Prostate gland (tissue), 2 donors: ENCODE results near the gene PKNOX1. TPM values are rescaled to one million over a fixed set of nuclear protein-coding genes. Genes with fewer than 3 reads are reported as not detected.

ENCODE experiments used
- DNase-seq: peaks from one replicate; pipeline ENCODE4 v3.0.0-alpha.2; 2019; ENCODE audit warnings: low spot score
- H3K27ac ChIP-seq, 2 donors: fragments of 200-600 bp; sonication (generic); 2 replicates each; pipeline ENCODE4 v1.5.1; 2017 to 2019
- H3K27me3 ChIP-seq: fragments of 200-600 bp; sonication (generic); replicated peaks from 2 replicates; pipeline ENCODE4 v1.5.1; 2019; ENCODE audit not compliant: insufficient read depth
- H3K36me3 ChIP-seq, 2 donors: fragments of 200-600 bp; sonication (generic); 1 replicate in 1 of 2; 2 replicates in 1 of 2; pipeline versions ENCODE4 v1.5.1 to v1.8.1; 2017 to 2019
- H3K4me1 ChIP-seq: fragments of 200-600 bp; sonication (generic); replicated peaks from 2 replicates; pipeline ENCODE4 v1.5.1; 2019
- H3K4me3 ChIP-seq, 2 donors: fragments of 200-600 bp; sonication (generic); 2 replicates each; pipeline ENCODE4 v1.5.1; 2017 to 2019
- H3K9me3 ChIP-seq: fragments of 200-600 bp; sonication (generic); 2 replicates; pipeline ENCODE4 v1.5.1; 2017
- CTCF ChIP-seq, 4 experiments: fragments of 200-600 bp in 2 of 4; fragments of 450-650 bp in 2 of 4; sonication (generic) in 2 of 4; IDR thresholded peaks; 1 replicate in 3 of 4; 2 replicates in 1 of 4; pipeline ENCODE4 v1.5.1; 2016 to 2019; ENCODE audit warnings: antibody characterized with exemption in 4 of 4, mild to moderate bottlenecking in 2 of 4, moderate library complexity in 2 of 4
- POLR2A ChIP-seq: fragments of 450-650 bp; IDR thresholded peaks from one replicate; pipeline ENCODE4 v1.6.1; 2016; ENCODE audit warnings: antibody characterized with exemption, mild to moderate bottlenecking
- POLR2AphosphoS5 ChIP-seq: sonication (generic); formaldehyde crosslinking; IDR thresholded peaks from one replicate; pipeline ENCODE4 v1.6.1; 2017; ENCODE audit warnings: antibody characterized with exemption
- WGBS: methylation state at CpG from one replicate; pipeline ENCODE4 v1.1.5; 2018; 5-methylcytosine and 5-hydroxymethylcytosine counted together
- intact Hi-C: fragments of 100-400 bp; cut with DNase I; formaldehyde crosslinking; loops from one replicate; pipeline ENCODE4 v1.14.2; 2022
- total RNA-seq, 2 donors: library from RNA; depleted of rRNA; stranded (reverse); fragments of >200 nt; gene quantifications; one replicate each; pipeline ENCODE4 v1.1.0, GENCODE V29; 2016

The PKNOX1 gene
- total RNA-seq, 2 donors from 2014 or later, result 38.0 to 42.4 TPM

DNA sequence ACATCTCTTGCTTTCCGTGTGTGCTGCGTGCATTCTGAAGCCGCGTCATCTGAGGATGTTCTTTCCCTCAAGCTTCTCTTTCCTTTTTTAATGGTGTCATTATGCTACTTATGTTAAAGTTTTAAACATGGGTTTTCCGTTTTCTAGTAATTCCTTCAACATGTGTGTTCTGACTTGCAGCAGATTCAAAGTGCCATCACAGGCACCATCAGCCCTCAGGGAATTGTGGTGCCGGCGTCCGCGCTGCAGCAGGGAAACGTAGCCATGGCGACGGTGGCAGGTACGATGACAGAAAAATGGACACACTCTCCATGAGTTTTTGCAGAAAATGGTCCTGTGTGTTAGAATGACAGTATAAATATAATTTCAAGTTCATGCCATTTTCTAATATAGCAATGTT is 42.4 kb downstream of the PKNOX1 start:
- WGBS, result 93% methylated on average over 13 of the region's 13 CpGs
- H3K36me3 ChIP-seq, result no peaks in the 10 kb centered on the region
- TF ChIP-seq POLR2AphosphoS5 (no peak), POLR2A (no peak), CTCF (IDR thresholded peaks at IDR 0.05) (no peak)
- H3K4me1 ChIP-seq, result no peaks in the 10 kb centered on the region
- no peak overlapping the region for H3K27ac ChIP-seq
- H3K4me3 ChIP-seq, result no peak overlapping the region
- no peaks in the 10 kb centered on the region for H3K27me3 ChIP-seq
- intact Hi-C loops, result no loop called here
- no peaks in the 10 kb centered on the region for H3K9me3 ChIP-seq
- DNase-seq, result no peak

DNA sequence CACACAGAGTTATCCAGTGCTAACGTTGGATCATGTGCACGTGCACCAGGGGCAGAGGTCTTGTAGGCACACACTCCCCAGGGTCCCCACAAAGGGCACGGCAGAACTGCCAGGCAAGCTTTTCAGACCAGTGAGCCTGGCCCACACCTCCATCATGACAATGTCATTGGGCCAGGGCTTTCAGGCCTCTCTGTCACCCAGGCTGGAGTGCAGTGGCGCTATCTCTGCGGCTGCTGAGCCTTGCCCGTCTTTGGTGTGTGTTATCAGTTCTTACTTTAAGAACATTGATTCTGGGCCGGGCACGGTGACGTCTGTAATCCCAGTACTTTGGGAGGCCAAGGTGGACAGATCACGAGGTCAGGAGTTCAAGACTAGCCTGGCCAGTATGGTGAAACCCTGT is 44.2 kb downstream of the PKNOX1 start:
- no peaks in the 10 kb centered on the region for H3K36me3 ChIP-seq
- H3K9me3 ChIP-seq, result no peaks in the 10 kb centered on the region
- no peak for DNase-seq
- H3K27me3 ChIP-seq, result no peaks in the 10 kb centered on the region
- intact Hi-C loops, result no loop called here
- TF ChIP-seq POLR2A (no peak), CTCF (IDR thresholded peaks at IDR 0.05) (no peak), POLR2AphosphoS5 (no peak)
- no peaks in the 10 kb centered on the region for H3K4me1 ChIP-seq
- no peak overlapping the region for H3K4me3 ChIP-seq
- 89% methylated on average over 10 of the region's 10 CpGs for WGBS
- H3K27ac ChIP-seq, result no peak overlapping the region

- WGBS, result 89% methylated on average over 13 of the region's 13 CpGs
- intact Hi-C loops, result no loop called here
- DNase-seq, result no peak
Observed at GRCh38 chr21:43020177-43020576, 45.8 kb downstream of the PKNOX1 start.

DNA sequence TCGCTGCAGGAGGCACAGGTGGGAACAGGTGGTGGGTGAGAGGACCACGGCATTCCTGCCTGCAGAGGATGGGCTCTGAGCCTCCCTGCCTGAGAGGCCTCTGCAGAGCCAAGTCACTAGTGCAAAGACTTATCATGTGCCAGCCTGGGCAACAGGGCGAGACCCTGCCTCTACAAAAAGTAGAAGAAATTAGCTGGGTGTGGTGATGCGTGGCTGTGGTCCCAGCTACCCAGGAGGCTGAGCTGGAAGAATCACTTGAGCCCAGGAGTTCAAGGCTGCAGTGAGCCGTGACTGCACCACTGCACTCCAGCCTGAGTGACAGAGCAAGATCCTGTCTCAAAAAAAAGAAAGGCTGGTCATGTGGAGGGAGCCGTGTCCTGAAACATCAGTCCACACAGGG is 46.4 kb downstream of the PKNOX1 start:
- intact Hi-C loops, result no loop called here
- WGBS, result 88% methylated on average over 6 of the region's 6 CpGs
- DNase-seq, result no peak
- no peaks in the 10 kb centered on the region for H3K36me3 ChIP-seq
- H3K9me3 ChIP-seq, result no peaks in the 10 kb centered on the region
- H3K4me1 ChIP-seq, result no peaks in the 10 kb centered on the region
- TF ChIP-seq POLR2A, result no peak
- no peak for TF ChIP-seq CTCF (IDR thresholded peaks at IDR 0.05)
- TF ChIP-seq POLR2AphosphoS5, result no peak
- H3K27ac ChIP-seq, result no peak overlapping the region
- no peaks in the 10 kb centered on the region for H3K27me3 ChIP-seq
- no peak overlapping the region for H3K4me3 ChIP-seq

More at GRCh38 chr21:43020177-43020576, 45.8 kb downstream of the PKNOX1 start:
- Histone ChIP-seq H3K36me3 (no peaks in the 10 kb centered on the region), H3K27ac (no peak overlapping the region), H3K4me3 (no peak overlapping the region), H3K27me3 (no peaks in the 10 kb centered on the region), H3K9me3 (no peaks in the 10 kb centered on the region), H3K4me1 (no peaks in the 10 kb centered on the region)
- TF ChIP-seq POLR2A (no peak), CTCF (IDR thresholded peaks at IDR 0.05) (no peak), POLR2AphosphoS5 (no peak)

GRCh38 chr21:43021191-43021590 is 46.8 kb downstream of the PKNOX1 start:
- DNase-seq, result no peak
- WGBS, result 93% methylated on average over 10 of the region's 10 CpGs
- TF ChIP-seq POLR2A, result no peak
- TF ChIP-seq POLR2AphosphoS5, result no peak
- no peak for TF ChIP-seq CTCF (IDR thresholded peaks at IDR 0.05)
- intact Hi-C loops, result no loop called here
- Histone ChIP-seq H3K9me3 (no peaks in the 10 kb centered on the region), H3K4me1 (no peaks in the 10 kb centered on the region), H3K27ac (no peak overlapping the region), H3K36me3 (no peaks in the 10 kb centered on the region), H3K4me3 (no peak overlapping the region), H3K27me3 (no peaks in the 10 kb centered on the region)
